DMS153 treated with DMSO at 0.1 percent for 48 hours (cell line): ENCODE data around the gene EGFR.

ENCODE experiments used
- DNase-seq: peaks from one replicate; lab custom pipeline; 2025; ENCODE audit not compliant: unreplicated experiment; lab: John Stamatoyannopoulos, UW

The EGFR gene

GRCh38 chr7:55099821-55100543, 81.2 kb downstream of the EGFR start:
- DNase-seq: peak; percentile 47

GRCh38 chr7:55100544-55101327, 81.9 kb downstream of the EGFR start:
- DNase-seq: peak; percentile 22

GRCh38 chr7:55101359-55101758, 82.5 kb downstream of the EGFR start:
- DNase-seq: no peak

GRCh38 chr7:55104123-55104522, 85.3 kb downstream of the EGFR start:
- DNase-seq: no peak

GRCh38 chr7:55104712-55105433, 86.1 kb downstream of the EGFR start:
- DNase-seq: no peak

- no peak for DNase-seq
Observed at GRCh38 chr7:55105952-55106351, 87.1 kb downstream of the EGFR start.

GRCh38 chr7:55107946-55108345, 89.1 kb downstream of the EGFR start:
- no peak for DNase-seq

- no peak for DNase-seq
Observed at GRCh38 chr7:55108401-55108800, 89.6 kb downstream of the EGFR start.

- no peak for DNase-seq
Observed at GRCh38 chr7:55108818-55109217, 90.0 kb downstream of the EGFR start.

- no peak for DNase-seq
Observed at GRCh38 chr7:55109404-55110167, 90.8 kb downstream of the EGFR start.

GRCh38 chr7:55110282-55110992, 91.6 kb downstream of the EGFR start:
- no peak for DNase-seq

GRCh38 chr7:55110993-55111361, 92.2 kb downstream of the EGFR start:
- no peak for DNase-seq

- DNase-seq: no peak
Observed at GRCh38 chr7:55112056-55112455, 93.2 kb downstream of the EGFR start.

- DNase-seq: no peak
Observed at GRCh38 chr7:55113760-55114540, 95.1 kb downstream of the EGFR start.

GRCh38 chr7:55117286-55117685, 98.5 kb downstream of the EGFR start:
- DNase-seq: no peak

GRCh38 chr7:55118426-55118825, 99.6 kb downstream of the EGFR start:
- DNase-seq: no peak

GRCh38 chr7:55119571-55119970, 100.8 kb downstream of the EGFR start:
- no peak for DNase-seq

- DNase-seq: no peak
Observed at GRCh38 chr7:55120074-55120473, 101.3 kb downstream of the EGFR start.

- peak; percentile 91 for DNase-seq
Observed at GRCh38 chr7:55120501-55121198, 101.8 kb downstream of the EGFR start.
